Heart left ventricle (tissue), 16 donors: ENCODE measurements around the gene VWA8. TPM values are rescaled to one million over a fixed set of nuclear protein-coding genes. Genes with fewer than 3 reads are reported as not detected.

Source experiments
- ATAC-seq, 4 donors: fragments of 200-7000 bp; cut with Tn5 transposase; one replicate each; pipeline ENCODE4 v1.9.1; 2020 to 2022; ENCODE audit warnings: moderate library complexity in 4 of 4, mild to moderate bottlenecking in 3 of 4, moderate number of reproducible peaks in 1 of 4
- DNase-seq, 5 donors: peaks; one replicate each; pipeline ENCODE4 v3.0.0-alpha.2; 2020
- H3K27ac ChIP-seq, 12 donors: fragments of 200-600 bp; sonication (generic) in 4 of 12; one replicate each; pipeline versions ENCODE4 v1.5.0 to v1.8.0; 2016 to 2022; ENCODE audit warnings: mild to moderate bottlenecking in 2 of 12
- H3K27me3 ChIP-seq, 9 donors: fragments of 200-600 bp; sonication (generic) in 2 of 9; one replicate each; pipeline versions ENCODE4 v1.5.1 to v1.8.0; 2016 to 2022; ENCODE audit warnings: mild to moderate bottlenecking in 3 of 9
- H3K36me3 ChIP-seq, 9 donors: fragments of 200-600 bp; sonication (generic) in 2 of 9; one replicate each; pipeline versions ENCODE4 v1.5.0 to v1.8.0; 2018 to 2022; ENCODE audit warnings: mild to moderate bottlenecking in 2 of 9
- H3K4me1 ChIP-seq, 12 donors: fragments of 200-600 bp; sonication (generic) in 4 of 12; one replicate each; pipeline versions ENCODE4 v1.5.0 to v1.8.0; 2016 to 2022; ENCODE audit warnings: mild to moderate bottlenecking in 3 of 12
- H3K4me3 ChIP-seq, 12 donors: fragments of 200-600 bp; sonication (generic) in 4 of 12; one replicate each; pipeline versions ENCODE4 v1.5.0 to v1.8.0; 2017 to 2022; ENCODE audit warnings: mild to moderate bottlenecking in 9 of 12, moderate library complexity in 4 of 12
- H3K9me3 ChIP-seq, 12 donors: fragments of 200-600 bp; sonication (generic) in 4 of 12; one replicate each; pipeline versions ENCODE4 v1.5.0 to v1.8.0; 2016 to 2022; ENCODE audit warnings: mild to moderate bottlenecking in 1 of 12
- CTCF ChIP-seq, 12 donors: fragments of 200-600 bp; sonication (generic) in 4 of 12; IDR thresholded peaks; one replicate each; pipeline versions ENCODE4 v1.5.0 to v1.8.0; 2018 to 2022; ENCODE audit warnings: antibody characterized with exemption in 12 of 12, mild to moderate bottlenecking in 5 of 12
- POLR2A ChIP-seq, 2 donors: fragments of 450-650 bp; IDR thresholded peaks; one replicate each; pipeline ENCODE4 v1.6.1; 2017; ENCODE audit warnings: antibody characterized with exemption in 2 of 2, mild to moderate bottlenecking in 2 of 2, moderate library complexity in 2 of 2
- WGBS, 4 donors: extraction: QIAGEN DNeasy Blood & Tissue Kit in 2 of 4; methylation state at CpG; one replicate each; pipeline versions ENCODE4 v1.1.5 to v1.1.7; 2013 to 2018; 5-methylcytosine and 5-hydroxymethylcytosine counted together
- intact Hi-C, 10 donors: fragments of 100-400 bp; cut with DNase I; formaldehyde crosslinking; loops; one replicate each; pipeline versions ENCODE4 v1.11.1 to v1.14.2; 2022
- polyA plus RNA-seq, 2 donors: library from polyadenylated mRNA; stranded (reverse); fragments of 200-250 nt; gene quantifications; one replicate each; pipeline ENCODE4 v1.2.3, GENCODE V29; 2013
- total RNA-seq, 9 donors: library from RNA; depleted of rRNA in 2 of 9; stranded (reverse); fragments of >200 nt in 2 of 9; fragmentation: NEBNext Ultra II Directional in 3 of 9; extraction: Animal tissue kit (Norgen Biotek cat#: 25700) in 3 of 9; gene quantifications; one replicate each; pipeline versions ENCODE4 v1.1.0 to v1.2.4, GENCODE V29; 2016 to 2023
- donor health status: ischemic (EF 13 %, LVEDD 7.1; RV severe dilation, severe dysfunction).
- donor health status: healthy with polysubstance abuse.
- donor health status: DM: no; HTN: yes; CAD: no.
- donor health status: DM: no; HTN: no; CAD: no.
- donor health status: ischemic (EF 25% LVEDD 6.9; RV normal size, moderate dysfunction).
- donor health status: ischemic (EF 25% LVEDD 5.7; RV mildly dilated, moderate dysfunction).
- donor health status: healthy.
- donor health status: DM: yes; HTN: yes; CAD: no.
- donor health status: ischemic (EF 35%, LVEDD 5.7; RV mildly dilated, moderate dysfunction).
- donor health status: nonischemic (EF 11% LVEDD 7.7; RV severe dilation, severe dysfunction).
- donor health status: DM: yes; HTN: yes; CAD: no.
- donor health status: PGD.
- donor health status: ischemic (EF 29% LVEDD 5.4; RV normal size, mild dysfunction).
- donor health status: nonischemic (EF 23%, LVEDD 6.1; RV moderate dilation, normal function).

The VWA8 gene
- total and polyA plus RNA-seq, 11 donors, result 12.1 to 64.1 (median 41.8) TPM

GRCh38 chr13:41720839-41721561 lies 239.9 kb downstream of the VWA8 start:
- H3K36me3 ChIP-seq, result peaks cover 0 to 72% (median 31%) of the 10 kb centered on the region in 9 donors
- TF ChIP-seq CTCF (IDR thresholded peaks at IDR 0.05) (no peak), POLR2A (IDR thresholded peaks at IDR 0.05) (no peak)
- no peak for ATAC-seq
- WGBS, 4 donors, result 84 to 88% (median 86%) methylated on average over 5 of the region's 5 CpGs
- no peak for DNase-seq
- H3K27me3 ChIP-seq, result no peaks in the 10 kb centered on the region
- H3K9me3 ChIP-seq, result no peaks in the 10 kb centered on the region
- peaks cover 0 to 7% (median 0%) of the 10 kb centered on the region in 12 donors for H3K4me1 ChIP-seq
- no peak overlapping the region for H3K4me3 ChIP-seq
- intact Hi-C loops, result loop anchor here in 2 of 10 donors (5.0 kb wide), 2 partner anchors 34 to 44 kb away; no protein-coding TSS in a partner anchor
- no peak overlapping the region for H3K27ac ChIP-seq

GRCh38 chr13:41716236-41716635 lies 244.7 kb downstream of the VWA8 start:
- 20 to 26% (median 23%) methylated on average over 1 of the region's 1 CpG for WGBS, 4 donors
- no peak for DNase-seq
- peaks cover 0 to 25% (median 14%) of the 10 kb centered on the region in 9 donors for H3K36me3 ChIP-seq
- intact Hi-C loops, result no loop called here
- no peaks in the 10 kb centered on the region for H3K27me3 ChIP-seq
- H3K9me3 ChIP-seq, result no peaks in the 10 kb centered on the region
- ATAC-seq, result peak in 1 of 4 donors; percentile 49
- H3K4me1 ChIP-seq, result peaks cover 0 to 21% (median 2%) of the 10 kb centered on the region in 12 donors
- TF ChIP-seq POLR2A (IDR thresholded peaks at IDR 0.05), result no peak
- no peak for TF ChIP-seq CTCF (IDR thresholded peaks at IDR 0.05)
- no peak overlapping the region for H3K4me3 ChIP-seq
- H3K27ac ChIP-seq, result no peak overlapping the region

GRCh38 chr13:41713405-41713804 lies 247.5 kb downstream of the VWA8 start:
- 32 to 36% (median 35%) methylated on average over 1 of the region's 1 CpG for WGBS, 4 donors
- no peak for ATAC-seq

More at GRCh38 chr13:41713405-41713804, 247.5 kb downstream of the VWA8 start:
- H3K27me3 ChIP-seq, result no peaks in the 10 kb centered on the region
- intact Hi-C loops, result no loop called here
- H3K27ac ChIP-seq, result peak overlapping the region in 4 of 12 donors; percentile 2 to 26 (median 10)
- no peak for DNase-seq
- H3K4me1 ChIP-seq, result peaks cover 0 to 32% (median 9%) of the 10 kb centered on the region in 12 donors
- H3K9me3 ChIP-seq, result no peaks in the 10 kb centered on the region
- TF ChIP-seq POLR2A (IDR thresholded peaks at IDR 0.05) (no peak), CTCF (IDR thresholded peaks at IDR 0.05) (no peak)
- H3K4me3 ChIP-seq, result no peak overlapping the region
- H3K36me3 ChIP-seq, result no peaks in the 10 kb centered on the region
